PC-9 (cell line): ENCODE results near the gene SF1.

ENCODE experiments used
- EZH2 ChIP-seq: fragments of 200-600 bp; sonication (generic); IDR thresholded peaks from 2 replicates; pipeline ENCODE4 v1.8.0; 2017; ENCODE audit warnings: antibody characterized with exemption, low read depth
- TF ChIP-seq, protein P1 (sequence below): fragments of 200-600 bp; sonication (generic); conservative IDR thresholded peaks from 2 replicates; pipeline ENCODE4 v1.6.1; 2017; ENCODE audit warnings: mixed run types, antibody characterized with exemption, mild to moderate bottlenecking, moderate library complexity

DNA sequence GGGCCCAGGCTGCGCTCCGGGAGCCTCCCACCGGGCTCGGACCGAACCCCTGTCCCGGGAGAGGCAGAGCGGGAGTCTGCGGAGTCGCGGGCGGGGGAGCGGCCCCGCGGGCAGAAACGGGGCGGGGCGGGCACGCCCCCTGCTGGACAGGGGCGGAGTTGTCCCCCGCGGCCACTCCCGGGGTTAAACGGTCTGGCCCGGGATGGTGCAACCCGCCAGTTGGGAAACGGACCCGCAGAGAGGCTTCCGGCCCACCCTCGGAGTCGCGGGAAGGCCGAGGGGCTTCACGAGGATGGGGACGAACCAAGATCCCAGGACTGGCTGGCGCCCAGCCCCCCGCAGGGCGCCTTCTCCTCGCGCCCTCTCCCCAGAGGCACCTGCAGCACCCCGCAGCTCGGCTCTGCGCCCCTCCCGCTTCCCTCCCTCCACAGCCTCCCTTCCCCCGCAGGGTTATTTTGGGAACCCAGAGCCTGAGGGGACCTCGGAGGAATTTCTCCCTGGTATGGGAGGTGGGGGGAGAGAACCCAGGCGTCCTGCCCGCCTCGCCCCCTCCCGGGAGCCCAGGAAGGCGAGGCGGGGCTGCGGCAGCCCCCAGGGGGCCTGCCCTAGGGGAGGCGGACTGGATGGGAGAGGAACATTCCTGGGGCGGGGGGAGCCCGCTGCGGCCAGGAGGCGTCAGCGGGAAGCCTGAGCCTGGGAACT lies 35.3 kb downstream of the SF1 start:
- TF ChIP-seq, protein P1, sequence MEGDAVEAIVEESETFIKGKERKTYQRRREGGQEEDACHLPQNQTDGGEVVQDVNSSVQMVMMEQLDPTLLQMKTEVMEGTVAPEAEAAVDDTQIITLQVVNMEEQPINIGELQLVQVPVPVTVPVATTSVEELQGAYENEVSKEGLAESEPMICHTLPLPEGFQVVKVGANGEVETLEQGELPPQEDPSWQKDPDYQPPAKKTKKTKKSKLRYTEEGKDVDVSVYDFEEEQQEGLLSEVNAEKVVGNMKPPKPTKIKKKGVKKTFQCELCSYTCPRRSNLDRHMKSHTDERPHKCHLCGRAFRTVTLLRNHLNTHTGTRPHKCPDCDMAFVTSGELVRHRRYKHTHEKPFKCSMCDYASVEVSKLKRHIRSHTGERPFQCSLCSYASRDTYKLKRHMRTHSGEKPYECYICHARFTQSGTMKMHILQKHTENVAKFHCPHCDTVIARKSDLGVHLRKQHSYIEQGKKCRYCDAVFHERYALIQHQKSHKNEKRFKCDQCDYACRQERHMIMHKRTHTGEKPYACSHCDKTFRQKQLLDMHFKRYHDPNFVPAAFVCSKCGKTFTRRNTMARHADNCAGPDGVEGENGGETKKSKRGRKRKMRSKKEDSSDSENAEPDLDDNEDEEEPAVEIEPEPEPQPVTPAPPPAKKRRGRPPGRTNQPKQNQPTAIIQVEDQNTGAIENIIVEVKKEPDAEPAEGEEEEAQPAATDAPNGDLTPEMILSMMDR = peak; percentile 93
- TF ChIP-seq EZH2 = no peak; the same call in 1 of the 2 replicates
